ENCODE measurements around the gene TNIK.
"Not testable (repeated sequence)": the region's sequence is repeated elsewhere in the genome, so short reads cannot be mapped to it uniquely, and the experiment has no call there.

The TNIK gene

GRCh38 chr3:171391432-171391831, 68.8 kb downstream of the TNIK start:
- intact Hi-C loops (cut with DNase I) = no loop called here
- no peak for DNase-seq

- DNase-seq = no peak
- intact Hi-C loops (cut with DNase I) = no loop called here
Observed at GRCh38 chr3:171390051-171390941, 69.9 kb downstream of the TNIK start.

- no peak for DNase-seq
- intact Hi-C loops (cut with DNase I) = no loop called here
Observed at GRCh38 chr3:171389491-171389890, 70.7 kb downstream of the TNIK start.

- no peak for DNase-seq
Observed at GRCh38 chr3:171388527-171388926, 71.7 kb downstream of the TNIK start.

GRCh38 chr3:171387062-171387461, 73.1 kb downstream of the TNIK start:
- no peak for DNase-seq
- intact Hi-C loops (cut with DNase I) = no loop called here

More at GRCh38 chr3:171388527-171388926, 71.7 kb downstream of the TNIK start:
- intact Hi-C loops (cut with DNase I) = no loop called here

GRCh38 chr3:171385086-171385485, 75.1 kb downstream of the TNIK start:
- intact Hi-C loops (cut with DNase I) = no loop called here

GRCh38 chr3:171384101-171384891, 75.9 kb downstream of the TNIK start:
- intact Hi-C loops (cut with DNase I) = no loop called here
- DNase-seq = no peak

More at GRCh38 chr3:171385086-171385485, 75.1 kb downstream of the TNIK start:
- DNase-seq = no peak

- DNase-seq = no peak
- intact Hi-C loops (cut with DNase I) = no loop called here
Observed at GRCh38 chr3:171383206-171384018, 76.8 kb downstream of the TNIK start.

GRCh38 chr3:171382347-171382746, 77.9 kb downstream of the TNIK start:
- intact Hi-C loops (cut with DNase I) = not testable (repeated sequence)

GRCh38 chr3:171380711-171381425, 79.3 kb downstream of the TNIK start:
- no peak for DNase-seq
- intact Hi-C loops (cut with DNase I) = no loop called here

More at GRCh38 chr3:171382347-171382746, 77.9 kb downstream of the TNIK start:
- not testable (repeated sequence) for DNase-seq

- intact Hi-C loops (cut with DNase I) = no loop called here
Observed at GRCh38 chr3:171379961-171380483, 80.2 kb downstream of the TNIK start.

GRCh38 chr3:171379281-171379680, 80.9 kb downstream of the TNIK start:
- intact Hi-C loops (cut with DNase I) = no loop called here
- no peak for DNase-seq

More at GRCh38 chr3:171379961-171380483, 80.2 kb downstream of the TNIK start:
- no peak for DNase-seq

- intact Hi-C loops (cut with DNase I) = no loop called here
Observed at GRCh38 chr3:171378586-171378985, 81.6 kb downstream of the TNIK start.

GRCh38 chr3:171377859-171378258, 82.3 kb downstream of the TNIK start:
- no peak for DNase-seq
- intact Hi-C loops (cut with DNase I) = no loop called here

More at GRCh38 chr3:171378586-171378985, 81.6 kb downstream of the TNIK start:
- no peak for DNase-seq

- intact Hi-C loops (cut with DNase I) = no loop called here
- no peak for DNase-seq
Observed at GRCh38 chr3:171376596-171376947, 83.6 kb downstream of the TNIK start.

- DNase-seq = no peak
- intact Hi-C loops (cut with DNase I) = no loop called here
Observed at GRCh38 chr3:171375666-171376595, 84.3 kb downstream of the TNIK start.

GRCh38 chr3:171374661-171375285, 85.4 kb downstream of the TNIK start:
- intact Hi-C loops (cut with DNase I) = no loop called here
- DNase-seq = no peak

- DNase-seq = no peak
- intact Hi-C loops (cut with DNase I) = no loop called here
Observed at GRCh38 chr3:171374260-171374659, 85.9 kb downstream of the TNIK start.

Measured in posterior cingulate gyrus (tissue), 11 donors.